GM23338 (cell line): ENCODE results near the gene RXRA.

Source experiments
- CREB1 ChIP-seq: fragments of 250-450 bp; sonication (Bioruptor Pico); IDR thresholded peaks from 2 replicates; pipeline ENCODE4 v1.5.0; 2020; ENCODE audit warnings: low read depth, mild to moderate bottlenecking, moderate library complexity
- CTCF ChIP-seq, 2 experiments: fragments of 200-600 bp in 1 of 2; sonication (generic) in 1 of 2; conservative IDR thresholded peaks; 2 replicates each; pipeline versions ENCODE4 v1.5.1 to v1.6.1; 2016 to 2017; ENCODE audit warnings: antibody characterized with exemption in 2 of 2, low read depth in 2 of 2, mild to moderate bottlenecking in 2 of 2, moderate library complexity in 1 of 2
- EZH2 ChIP-seq: fragments of 200-600 bp; sonication (generic); IDR thresholded peaks from one replicate; pipeline ENCODE4 v1.8.0; 2017; ENCODE audit warnings: antibody characterized with exemption, mild to moderate bottlenecking, low read depth; ENCODE audit not compliant: unreplicated experiment
- EZH2phosphoT487 ChIP-seq: fragments of 200-600 bp; sonication (generic); IDR thresholded peaks from one replicate; pipeline ENCODE4 v1.8.1; 2018; ENCODE audit warnings: antibody characterized with exemption; ENCODE audit not compliant: unreplicated experiment
- NANOG ChIP-seq: IDR thresholded peaks from 2 replicates; pipeline ENCODE4 v1.6.1; 2016; ENCODE audit warnings: antibody characterized with exemption, borderline replicate concordance
- POLR2AphosphoS5 ChIP-seq: IDR thresholded peaks from 2 replicates; pipeline ENCODE4 v1.6.1; 2016; ENCODE audit warnings: antibody characterized with exemption, low read depth
- REST ChIP-seq: IDR thresholded peaks from one replicate; pipeline ENCODE4 v1.6.1; 2018; ENCODE audit warnings: antibody characterized with exemption; ENCODE audit not compliant: unreplicated experiment
- STAT1 ChIP-seq: IDR thresholded peaks from one replicate; pipeline ENCODE4 v1.6.1; 2016; ENCODE audit warnings: antibody characterized with exemption; ENCODE audit not compliant: unreplicated experiment
- ZNF114 ChIP-seq: fragments of 250-450 bp; sonication (Bioruptor Pico); IDR thresholded peaks from 2 replicates; pipeline ENCODE4 v1.5.0; 2020; ENCODE audit warnings: mild to moderate bottlenecking, moderate library complexity

- TF ChIP-seq EZH2phosphoT487 = no peak
- no peak for TF ChIP-seq CTCF (conservative IDR thresholded peaks at IDR 0.05; ENCODE audit: low read depth in 2 of 2)
- TF ChIP-seq EZH2 = no peak
- no peak for TF ChIP-seq POLR2AphosphoS5
- TF ChIP-seq NANOG = no peak
- TF ChIP-seq CREB1 (CRISPR knock-in tag) = no peak
- no peak for TF ChIP-seq ZNF114 (CRISPR knock-in tag)
- TF ChIP-seq REST = no peak
- no peak for TF ChIP-seq STAT1
Observed at GRCh38 chr9:134431626-134432025, 105.4 kb downstream of the RXRA start.
